Fibroblast of lung (primary cell): ENCODE results near the gene ADAMTSL1. TPM values are rescaled to one million over a fixed set of nuclear protein-coding genes. Genes with fewer than 3 reads are reported as not detected.

Experiments
- DNase-seq, 2 donors: peaks; one replicate each; pipeline versions ENCODE4 v3.0.0 to v3.0.0-alpha.2; 2010; ENCODE audit warnings: low read depth in 2 of 2
- H2AFZ ChIP-seq: 2 replicates; pipeline ENCODE4 v1.5.1; 2012; ENCODE audit warnings: low read length, control low read depth, inconsistent platforms
- H3K27ac ChIP-seq: 2 replicates; pipeline ENCODE4 v1.5.1; 2011; ENCODE audit warnings: low read length, control low read depth; ENCODE audit not compliant: insufficient read depth
- H3K27me3 ChIP-seq: 2 replicates; pipeline ENCODE4 v1.5.1; 2011; ENCODE audit warnings: mild to moderate bottlenecking, low read length; ENCODE audit not compliant: control insufficient read depth, insufficient read depth
- H3K36me3 ChIP-seq: 2 replicates; pipeline ENCODE4 v1.5.1; 2011; ENCODE audit warnings: low read length; ENCODE audit not compliant: control insufficient read depth, insufficient read depth
- H3K4me1 ChIP-seq: 2 replicates; pipeline ENCODE4 v1.5.1; 2011; ENCODE audit warnings: low read length; ENCODE audit not compliant: control insufficient read depth, insufficient read depth; ENCODE audit errors: extremely low read depth
- H3K4me2 ChIP-seq: 2 replicates; pipeline ENCODE4 v1.5.1; 2011; ENCODE audit warnings: low read length, control low read depth; ENCODE audit not compliant: insufficient read depth; ENCODE audit errors: extremely low read depth
- H3K4me3 ChIP-seq, 4 experiments: fragments of 200-600 bp in 1 of 4; sonication (generic) in 1 of 4; replicated peaks in 1 of 4; 2 replicates each; pipeline ENCODE4 v1.5.1; 2011 to 2016; ENCODE audit warnings: low read length in 4 of 4, low read depth in 3 of 4, mild to moderate bottlenecking in 3 of 4, control low read depth in 2 of 4, inconsistent platforms in 1 of 4, mixed read lengths in 1 of 4; ENCODE audit not compliant: insufficient read depth in 1 of 4; ENCODE audit errors: control extremely low read depth in 1 of 4
- H3K79me2 ChIP-seq: 2 replicates; pipeline ENCODE4 v1.5.1; 2012; ENCODE audit warnings: mild to moderate bottlenecking, low read length, inconsistent platforms; ENCODE audit not compliant: control insufficient read depth, insufficient read depth
- H3K9ac ChIP-seq: 2 replicates; pipeline ENCODE4 v1.5.1; 2011; ENCODE audit warnings: mild to moderate bottlenecking, low read length, control low read depth; ENCODE audit not compliant: insufficient read depth
- H3K9me3 ChIP-seq: 2 replicates; pipeline ENCODE4 v1.5.1; 2012; ENCODE audit warnings: low read depth, low read length; ENCODE audit not compliant: control insufficient read depth, insufficient read depth
- H4K20me1 ChIP-seq: 2 replicates; pipeline ENCODE4 v1.5.1; 2011; ENCODE audit warnings: low read length; ENCODE audit not compliant: control insufficient read depth, insufficient read depth; ENCODE audit errors: extremely low read depth
- CTCF ChIP-seq, 2 donors: IDR thresholded peaks in 1 of 2; conservative IDR thresholded peaks in 1 of 2; 1 replicate in 1 of 2; 2 replicates in 1 of 2; pipeline ENCODE4 v1.5.1; 2011 to 2012; ENCODE audit warnings: low read length in 2 of 2, control low read depth in 1 of 2, inconsistent platforms in 1 of 2, low read depth in 1 of 2, mild to moderate bottlenecking in 1 of 2
- EZH2 ChIP-seq: IDR thresholded peaks from 2 replicates; pipeline ENCODE4 v1.5.1; 2012; ENCODE audit warnings: low read length, control low read depth, mild to moderate bottlenecking; ENCODE audit errors: missing control alignments
- polyA plus RNA-seq, 2 donors: library from polyadenylated mRNA; depleted of rRNA in 1 of 2; stranded (reverse) in 1 of 2; unstranded in 1 of 2; fragments of >200 nt; gene quantifications; 2 replicates each; pipeline ENCODE4 v1.2.1, GENCODE V29; 2011 to 2012; ENCODE audit warnings: missing spikeins in 1 of 2
- total RNA-seq: library from RNA; depleted of rRNA; stranded (reverse); fragments of >200 nt; gene quantifications from 2 replicates; pipeline ENCODE4 v1.2.1, GENCODE V29; 2014

The ADAMTSL1 gene
- total and polyA plus RNA-seq, 2 donors (not counting 1 experiment from before 2014, with no cell fraction given) = 19.3 to 27.9 TPM

- peak in 1 of 2 donors; percentile 46 for DNase-seq
- Histone ChIP-seq H3K4me2 (no peak overlapping the region), H3K79me2 (no peaks in the 10 kb centered on the region), H4K20me1 (no peaks in the 10 kb centered on the region), H3K27me3 (no peaks in the 10 kb centered on the region), H3K4me1 (peaks cover 2% of the 10 kb centered on the region), H3K27ac (no peak overlapping the region), H3K4me3 (no peak overlapping the region), H2AFZ (no peak overlapping the region), H3K36me3 (peaks cover 1% of the 10 kb centered on the region), H3K9ac (no peak overlapping the region), H3K9me3 (no peaks in the 10 kb centered on the region)
- TF ChIP-seq CTCF (conservative IDR thresholded peaks at IDR 0.05 in 1 of 2, IDR thresholded peaks at IDR 0.05 in 1 of 2; ENCODE audit: low read depth in 1 of 2, low read length in 2 of 2) (no peak), EZH2 (no peak)
Observed at GRCh38 chr9:18800579-18800978, 326.6 kb downstream of the ADAMTSL1 start.

GRCh38 chr9:18805386-18805785 is 331.4 kb downstream of the ADAMTSL1 start:
- no peaks in the 10 kb centered on the region for H3K36me3 ChIP-seq

More at GRCh38 chr9:18805386-18805785, 331.4 kb downstream of the ADAMTSL1 start:
- Histone ChIP-seq H3K79me2 (no peaks in the 10 kb centered on the region), H3K27me3 (no peaks in the 10 kb centered on the region), H3K4me2 (no peak overlapping the region), H2AFZ (no peak overlapping the region), H3K9me3 (no peaks in the 10 kb centered on the region), H3K27ac (no peak overlapping the region), H4K20me1 (no peaks in the 10 kb centered on the region), H3K4me1 (no peaks in the 10 kb centered on the region), H3K4me3 (no peak overlapping the region), H3K9ac (no peak overlapping the region)
- TF ChIP-seq CTCF (conservative IDR thresholded peaks at IDR 0.05 in 1 of 2, IDR thresholded peaks at IDR 0.05 in 1 of 2; ENCODE audit: low read depth in 1 of 2, low read length in 2 of 2) = no peak
- TF ChIP-seq EZH2 = no peak
- no peak for DNase-seq
